ENCODE data around the gene TSC22D3. TPM values are rescaled to one million over a fixed set of nuclear protein-coding genes. Genes with fewer than 3 reads are reported as not detected.

TSC22D3 gene
- total RNA-seq, 1 donor from 2014 or later, result 32.9 TPM

- H3K4me3 ChIP-seq (ENCODE audit: low read depth, low read length), result no peak overlapping the region
- TF ChIP-seq CTCF (conservative IDR thresholded peaks at IDR 0.05; ENCODE audit: low read depth, low read length), result no peak
- DNase-seq (ENCODE audit: low read depth), result no peak
These were observed 63.1 kb downstream of the TSC22D3 start for GRCh38 chrX:107712231-107713202.

- DNase-seq (ENCODE audit: low read depth), result no peak
- no peak overlapping the region for H3K4me3 ChIP-seq (ENCODE audit: low read depth, low read length)
- TF ChIP-seq CTCF (conservative IDR thresholded peaks at IDR 0.05; ENCODE audit: low read depth, low read length), result no peak
These were observed 63.9 kb downstream of the TSC22D3 start for GRCh38 chrX:107711521-107712181.

- DNase-seq (ENCODE audit: low read depth), result peak; percentile 80
- no peak for TF ChIP-seq CTCF (conservative IDR thresholded peaks at IDR 0.05; ENCODE audit: low read depth, low read length)
- no peak overlapping the region for H3K4me3 ChIP-seq (ENCODE audit: low read depth, low read length)
These were observed 64.8 kb downstream of the TSC22D3 start for GRCh38 chrX:107710617-107711391.

- TF ChIP-seq CTCF (conservative IDR thresholded peaks at IDR 0.05; ENCODE audit: low read depth, low read length), result no peak
- H3K4me3 ChIP-seq (ENCODE audit: low read depth, low read length), result no peak overlapping the region
- DNase-seq (ENCODE audit: low read depth), result no peak
These were observed 66.3 kb downstream of the TSC22D3 start for GRCh38 chrX:107709266-107709806.

GRCh38 chrX:107708762-107709161, 66.8 kb downstream of the TSC22D3 start:
- TF ChIP-seq CTCF (conservative IDR thresholded peaks at IDR 0.05; ENCODE audit: low read depth, low read length), result no peak
- no peak overlapping the region for H3K4me3 ChIP-seq (ENCODE audit: low read depth, low read length)
- no peak for DNase-seq (ENCODE audit: low read depth)

- DNase-seq (ENCODE audit: low read depth), result no peak
- no peak for TF ChIP-seq CTCF (conservative IDR thresholded peaks at IDR 0.05; ENCODE audit: low read depth, low read length)
- no peak overlapping the region for H3K4me3 ChIP-seq (ENCODE audit: low read depth, low read length)
These were observed 67.7 kb downstream of the TSC22D3 start for GRCh38 chrX:107707866-107708265.

Measured in epithelial cell of proximal tubule (primary cell).